ENCODE results near the gene HACE1.

Gene HACE1

GRCh38 chr6:104736545-104736944 is 123.2 kb downstream of the HACE1 start:
- TF ChIP-seq POLR2A (IDR thresholded peaks at IDR 0.05; ENCODE audit: low read depth, low read length), result no peak
- FAIRE-seq (no peak), DNase-seq (ENCODE audit: insufficient read length, low spot score) (no peak)

DNA sequence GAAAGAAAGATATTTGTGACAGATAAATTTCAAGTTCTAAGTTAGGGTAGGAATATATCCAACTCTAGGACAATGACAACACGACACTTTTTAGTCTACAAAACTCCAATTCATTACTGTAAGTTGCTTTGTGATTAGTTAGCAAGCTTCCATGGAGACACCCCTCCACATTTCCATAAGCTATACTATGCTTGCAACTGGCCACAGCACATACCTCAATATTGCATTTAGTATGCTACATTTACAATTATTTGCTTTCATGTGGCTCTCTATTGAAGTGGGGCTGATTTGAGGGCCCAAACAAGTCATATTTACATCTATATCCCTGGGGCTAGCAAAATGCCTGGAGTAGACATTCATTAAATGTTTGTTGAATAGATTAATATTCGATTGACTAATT is 129.3 kb downstream of the HACE1 start:
- TF ChIP-seq POLR2A (IDR thresholded peaks at IDR 0.05; ENCODE audit: low read depth, low read length), result no peak
- FAIRE-seq, result no peak

DNA sequence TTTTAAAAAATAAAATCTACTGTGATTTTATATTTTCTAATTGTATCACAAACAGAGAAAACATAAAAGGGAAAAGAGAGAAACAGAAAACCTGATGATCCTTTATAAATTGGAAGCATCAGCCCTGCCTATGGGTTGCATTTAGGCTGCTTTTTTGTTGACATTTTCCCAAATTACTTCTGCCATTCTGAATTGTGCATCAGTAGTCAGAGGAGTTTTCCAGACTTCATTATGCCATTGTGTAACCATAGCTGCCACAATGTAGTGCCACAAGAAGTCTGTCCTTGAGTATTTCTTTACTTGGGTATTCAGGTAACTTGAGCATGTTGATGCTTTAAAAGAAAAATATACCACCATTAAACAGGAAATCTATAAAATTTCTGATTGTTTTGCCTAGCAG is 130.3 kb downstream of the HACE1 start:
- TF ChIP-seq POLR2A (IDR thresholded peaks at IDR 0.05; ENCODE audit: low read depth, low read length), result no peak

More for the DNA sequence above, 129.3 kb downstream of the HACE1 start:
- DNase-seq (ENCODE audit: insufficient read length, low spot score), result no peak

DNA sequence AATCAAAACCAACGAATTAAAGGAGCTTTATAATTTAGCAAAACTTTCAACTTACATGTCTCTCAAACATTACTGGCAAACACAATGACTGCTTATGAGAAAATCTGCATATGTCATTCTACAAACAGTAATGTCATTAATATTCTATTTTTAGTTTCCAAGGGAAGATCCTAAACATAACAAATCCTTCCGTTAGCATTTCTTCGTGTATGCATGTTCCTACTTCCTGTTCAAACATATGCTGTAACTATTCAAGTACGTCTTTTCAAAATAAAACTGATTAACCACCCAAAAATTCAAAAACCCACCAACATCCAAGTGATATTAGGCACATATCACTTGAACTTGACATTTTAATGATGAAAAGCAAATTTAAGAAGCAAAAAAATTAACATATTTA is 131.3 kb downstream of the HACE1 start:
- no peak for TF ChIP-seq POLR2A (IDR thresholded peaks at IDR 0.05; ENCODE audit: low read depth, low read length)
- DNase-seq (ENCODE audit: insufficient read length, low spot score), result no peak
- no peak for FAIRE-seq

More for the DNA sequence above, 130.3 kb downstream of the HACE1 start:
- FAIRE-seq, result no peak
- no peak for DNase-seq (ENCODE audit: insufficient read length, low spot score)

GRCh38 chr6:104718672-104719071 is 141.0 kb downstream of the HACE1 start:
- DNase-seq (ENCODE audit: insufficient read length, low spot score) (no peak), FAIRE-seq (no peak)
- TF ChIP-seq POLR2A (IDR thresholded peaks at IDR 0.05; ENCODE audit: low read depth, low read length), result no peak

DNA sequence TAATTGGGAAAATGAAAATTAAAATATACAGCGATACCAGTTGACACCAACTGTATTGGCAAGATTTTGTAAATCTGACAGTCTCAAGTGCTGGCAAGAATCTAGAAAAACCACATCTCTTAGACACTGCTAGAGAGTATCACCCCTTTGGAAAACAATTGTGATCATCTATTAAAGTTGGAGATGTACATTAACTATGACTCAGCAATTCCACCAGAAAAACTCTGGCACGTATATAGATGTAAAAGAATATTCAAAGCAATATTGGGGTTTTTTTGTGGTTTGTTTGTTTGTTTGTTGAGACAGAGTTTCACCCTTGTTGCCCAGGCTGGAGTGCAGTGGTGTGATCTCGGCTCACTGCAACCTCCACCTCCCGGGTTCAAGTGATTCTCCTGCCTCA is 142.9 kb downstream of the HACE1 start:
- FAIRE-seq, result no peak
- no peak for TF ChIP-seq POLR2A (IDR thresholded peaks at IDR 0.05; ENCODE audit: low read depth, low read length)

GRCh38 chr6:104714796-104715195 is 144.9 kb downstream of the HACE1 start:
- DNase-seq (ENCODE audit: insufficient read length, low spot score), result no peak
- FAIRE-seq, result no peak
- TF ChIP-seq POLR2A (IDR thresholded peaks at IDR 0.05; ENCODE audit: low read depth, low read length), result no peak

More for the DNA sequence above, 142.9 kb downstream of the HACE1 start:
- DNase-seq (ENCODE audit: insufficient read length, low spot score), result no peak

DNA sequence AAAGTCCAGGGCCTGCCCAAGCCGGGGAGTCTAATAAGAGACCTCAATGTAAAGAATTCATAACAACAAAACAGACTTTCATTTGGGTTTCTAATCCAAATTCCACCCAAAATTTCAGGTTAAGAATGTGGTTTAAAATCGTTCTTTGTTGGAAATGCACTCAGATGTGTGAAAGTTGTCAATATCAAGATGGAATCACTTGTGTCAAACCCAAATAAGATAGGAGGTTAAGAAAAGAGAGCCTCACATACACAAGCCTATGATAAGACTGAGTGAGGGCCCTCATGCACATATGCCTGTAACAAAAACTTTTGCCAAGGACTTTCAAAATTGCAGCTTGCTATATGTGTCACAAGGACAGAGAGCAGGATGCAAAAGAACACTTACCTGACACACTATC is 145.7 kb downstream of the HACE1 start:
- DNase-seq (ENCODE audit: insufficient read length, low spot score) (no peak), FAIRE-seq (no peak)
- no peak for TF ChIP-seq POLR2A (IDR thresholded peaks at IDR 0.05; ENCODE audit: low read depth, low read length)

DNA sequence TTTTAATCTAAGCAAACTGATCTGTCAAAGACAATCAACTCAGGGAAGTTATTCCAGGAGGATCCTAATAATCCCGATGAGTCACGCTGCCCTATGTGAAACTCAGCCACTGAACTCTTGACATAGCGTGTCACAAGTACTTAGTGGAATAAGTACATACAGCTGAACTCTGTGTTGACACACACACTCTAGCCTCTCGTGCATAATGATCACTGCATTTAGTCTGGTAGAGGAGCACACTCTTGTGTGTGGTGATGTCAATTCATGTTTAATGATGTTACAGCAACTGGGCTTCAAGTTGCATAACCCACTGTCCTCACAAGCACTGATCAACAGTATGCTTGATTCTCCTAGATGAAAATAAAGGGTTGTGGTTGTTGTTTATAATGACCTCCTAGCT is 148.3 kb downstream of the HACE1 start:
- DNase-seq (ENCODE audit: insufficient read length, low spot score) (no peak), FAIRE-seq (no peak)
- no peak for TF ChIP-seq POLR2A (IDR thresholded peaks at IDR 0.05; ENCODE audit: low read depth, low read length)

DNA sequence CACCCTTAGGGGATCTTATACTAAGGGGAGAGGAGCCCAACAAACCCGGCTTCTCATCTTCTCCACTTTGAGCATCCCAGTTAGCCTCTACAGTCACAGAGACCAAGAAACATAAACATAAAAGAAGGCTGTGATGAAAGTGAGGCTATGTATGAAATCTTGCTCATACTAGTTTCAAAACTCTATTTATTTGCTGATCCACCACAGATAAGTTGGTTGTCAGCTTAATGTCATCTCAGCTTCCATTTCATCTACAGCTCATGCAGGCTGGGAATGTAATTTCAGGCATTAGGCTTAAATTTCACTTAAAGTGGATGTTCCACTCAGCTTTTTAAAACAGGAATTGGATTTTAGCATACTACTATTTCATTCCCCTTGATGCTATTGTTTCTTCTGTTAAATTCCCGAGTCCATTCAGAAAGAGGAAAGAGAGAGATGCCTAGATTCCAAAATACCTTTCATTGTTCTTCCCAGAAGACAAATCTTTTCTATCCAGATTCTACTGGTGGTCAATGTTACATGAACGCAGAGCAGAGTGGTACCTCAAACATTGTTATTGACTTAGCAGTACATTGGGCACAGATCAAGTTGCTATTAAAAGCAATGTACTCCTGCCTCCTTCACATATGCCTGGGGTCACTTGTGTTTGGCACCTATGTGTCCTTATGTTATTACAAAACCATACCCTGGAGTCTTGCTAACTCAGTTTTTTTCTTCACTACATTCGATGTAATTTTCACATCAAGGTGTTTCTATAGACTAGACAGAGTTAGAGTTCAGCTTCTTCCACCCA is 149.0 kb downstream of the HACE1 start:
- FAIRE-seq (no peak), DNase-seq (ENCODE audit: insufficient read length, low spot score) (no peak)
- no peak for TF ChIP-seq POLR2A (IDR thresholded peaks at IDR 0.05; ENCODE audit: low read depth, low read length)

DNA sequence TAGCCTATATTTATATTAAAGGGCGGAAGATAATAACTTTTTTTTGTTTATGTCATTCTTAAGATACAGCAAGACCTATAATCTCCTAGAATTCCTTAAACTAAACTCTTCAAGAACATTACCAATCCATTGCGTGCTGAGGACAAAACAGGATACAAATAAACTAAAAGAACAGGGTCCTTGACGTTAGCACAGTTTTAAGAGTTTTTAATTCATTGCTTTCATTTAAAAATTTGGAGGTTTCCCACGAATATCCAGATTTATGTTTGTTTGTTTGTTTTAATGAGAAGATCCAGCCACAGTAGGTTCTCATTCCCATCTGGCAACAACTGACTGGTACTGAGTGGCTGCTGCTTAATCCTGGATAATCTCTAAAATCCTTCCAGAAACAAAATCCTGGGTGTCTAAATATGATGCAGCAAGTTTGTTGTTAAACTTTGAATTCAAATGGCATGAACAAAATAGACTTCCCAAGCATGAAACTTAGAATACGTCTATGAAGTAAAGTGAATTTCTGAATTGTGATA is 153.7 kb downstream of the HACE1 start:
- DNase-seq (ENCODE audit: insufficient read length, low spot score) (no peak), FAIRE-seq (no peak)
- TF ChIP-seq POLR2A (IDR thresholded peaks at IDR 0.05; ENCODE audit: low read depth, low read length), result no peak

DNA sequence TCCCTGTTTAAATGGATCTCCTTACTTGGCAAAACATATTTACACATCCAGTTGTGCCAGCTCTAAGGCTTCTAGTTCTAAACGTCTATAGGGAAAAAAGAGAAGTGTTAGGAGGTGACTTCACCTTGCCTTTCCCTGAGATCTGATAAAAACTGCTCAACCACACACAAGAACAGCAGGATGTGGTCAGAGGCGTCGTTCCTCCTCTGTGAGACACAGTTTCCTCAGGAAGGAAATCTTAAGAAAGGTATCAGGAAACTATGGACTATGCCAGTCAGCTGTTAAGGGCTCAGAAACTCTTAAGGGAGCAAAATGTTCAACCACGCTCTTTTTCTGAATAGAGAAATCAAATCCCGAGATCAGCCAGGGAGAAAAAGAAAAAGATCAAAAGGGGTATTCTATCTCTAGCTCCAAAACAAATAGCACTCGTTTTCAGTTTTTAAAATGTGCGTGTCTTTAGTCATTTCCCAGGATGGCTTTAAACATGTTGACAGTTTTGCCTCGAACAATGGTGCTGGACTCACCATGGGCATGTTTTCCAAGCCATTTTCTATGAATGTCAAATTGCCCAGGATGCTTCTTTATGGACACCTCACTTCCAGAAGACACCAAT is 154.5 kb downstream of the HACE1 start:
- FAIRE-seq (peak; percentile 43), DNase-seq (ENCODE audit: insufficient read length, low spot score) (no peak)
- no peak for TF ChIP-seq POLR2A (IDR thresholded peaks at IDR 0.05; ENCODE audit: low read depth, low read length)

DNA sequence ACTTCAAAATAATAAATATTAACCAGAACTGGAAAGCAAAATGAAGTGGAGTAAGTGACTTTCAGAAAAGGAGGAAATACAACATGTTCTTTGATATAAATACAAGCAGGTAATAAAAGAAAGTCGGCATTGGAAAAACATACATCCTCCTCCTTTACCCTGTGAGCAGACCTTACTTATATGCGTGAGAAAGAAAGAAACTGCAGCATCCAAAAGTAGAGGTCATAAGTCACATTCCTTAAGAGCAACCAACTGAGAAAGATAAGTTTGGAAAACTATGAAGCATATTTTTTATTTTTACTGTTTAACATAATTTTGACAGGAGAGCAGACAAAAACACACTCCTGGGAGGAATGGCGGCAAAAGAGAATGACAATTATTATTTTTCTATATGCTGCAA is 155.5 kb downstream of the HACE1 start:
- DNase-seq (ENCODE audit: insufficient read length, low spot score), result no peak
- no peak for FAIRE-seq
- TF ChIP-seq POLR2A (IDR thresholded peaks at IDR 0.05; ENCODE audit: low read depth, low read length), result no peak

GRCh38 chr6:104702126-104702841 is 157.4 kb downstream of the HACE1 start:
- FAIRE-seq, result no peak
- no peak for TF ChIP-seq POLR2A (IDR thresholded peaks at IDR 0.05; ENCODE audit: low read depth, low read length)
- DNase-seq (ENCODE audit: insufficient read length, low spot score), result no peak
